Ishikawa (cell line): Measurements from ENCODE around the gene NTRK3.

Experiments used
- CEBPB ChIP-seq: IDR thresholded peaks from 2 replicates; pipeline ENCODE4 v1.6.1; 2012
- CREB1 ChIP-seq: IDR thresholded peaks from 2 replicates; pipeline ENCODE4 v1.6.1; 2012; ENCODE audit warnings: low read depth
- EGR1 ChIP-seq: IDR thresholded peaks from 2 replicates; pipeline ENCODE4 v1.6.1; 2012
- EP300 ChIP-seq: IDR thresholded peaks from 2 replicates; pipeline ENCODE4 v1.6.1; 2012; ENCODE audit warnings: borderline replicate concordance
- FOXM1 ChIP-seq: IDR thresholded peaks from 2 replicates; pipeline ENCODE4 v1.6.1; 2012; ENCODE audit warnings: low read depth, borderline replicate concordance
- NFIC ChIP-seq: IDR thresholded peaks from 2 replicates; pipeline ENCODE4 v1.6.1; 2012
- RAD21 ChIP-seq: IDR thresholded peaks from 2 replicates; pipeline ENCODE4 v1.6.1; 2012; ENCODE audit warnings: low read depth
- TAF1 ChIP-seq: IDR thresholded peaks from 2 replicates; pipeline ENCODE4 v1.6.1; 2012; ENCODE audit warnings: low read depth, mild to moderate bottlenecking
- TCF12 ChIP-seq: IDR thresholded peaks from 2 replicates; pipeline ENCODE4 v1.6.1; 2012; ENCODE audit warnings: low read depth
- TEAD4 ChIP-seq: IDR thresholded peaks from 2 replicates; pipeline ENCODE4 v1.6.1; 2012
- YY1 ChIP-seq: IDR thresholded peaks from 2 replicates; pipeline ENCODE4 v1.6.1; 2012; ENCODE audit warnings: low read depth
- ZBTB7A ChIP-seq: IDR thresholded peaks from 2 replicates; pipeline ENCODE4 v1.6.1; 2012; ENCODE audit warnings: low read depth
- TF ChIP-seq, protein P1 (sequence below): IDR thresholded peaks from 2 replicates; pipeline ENCODE4 v1.6.1; 2012; ENCODE audit warnings: low read depth, mild to moderate bottlenecking
- TF ChIP-seq, protein P2 (sequence below): IDR thresholded peaks from 2 replicates; pipeline ENCODE4 v1.6.1; 2012
- TF ChIP-seq, protein P3 (sequence below): IDR thresholded peaks from 2 replicates; pipeline ENCODE4 v1.6.1; 2012

Gene NTRK3

DNA sequence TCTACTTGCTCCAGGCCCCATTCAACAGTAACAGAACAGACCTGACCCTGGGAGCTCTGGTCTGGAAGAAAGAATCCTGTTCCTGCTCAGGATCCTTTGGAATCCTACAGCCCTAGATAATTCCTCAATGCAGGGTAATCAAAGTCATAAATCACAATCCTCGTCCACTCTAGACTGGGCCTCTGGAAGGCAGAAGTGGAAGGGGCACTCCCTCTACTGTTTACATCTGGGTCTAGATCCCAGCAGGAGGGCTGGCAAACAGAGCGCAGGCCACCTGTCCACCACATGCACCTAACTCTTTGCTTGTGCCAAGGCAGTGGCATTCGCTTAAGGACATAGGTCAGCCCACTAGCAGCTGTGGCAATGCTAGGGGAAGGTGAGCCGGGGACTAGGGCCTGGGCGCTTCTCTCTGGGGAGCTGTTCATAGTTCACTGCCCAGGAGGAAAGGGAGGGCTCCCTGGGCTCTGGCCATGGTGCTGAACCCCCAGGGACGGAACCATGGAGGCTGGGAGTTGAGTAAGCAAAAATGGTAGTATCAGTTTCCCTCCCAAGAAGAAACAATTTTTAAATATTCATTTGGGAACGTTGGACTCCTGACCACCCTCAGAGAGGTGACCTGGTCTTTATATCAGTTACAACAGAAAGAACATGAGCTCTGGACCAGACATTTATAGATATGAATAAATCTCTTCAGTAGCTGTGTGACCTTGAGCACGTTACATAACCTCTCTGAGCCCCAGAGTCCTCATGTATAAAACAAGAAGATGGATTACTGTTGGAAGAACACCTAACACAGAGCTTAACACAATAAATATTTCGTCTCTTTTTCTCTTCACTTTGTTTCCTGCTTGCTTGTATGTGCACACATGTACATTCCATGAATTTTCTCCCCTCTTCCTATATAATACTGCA, 90.2 kb downstream of the NTRK3 start:
- TF ChIP-seq TEAD4 (no peak), TCF12 (no peak), EGR1 (no peak)
- TF ChIP-seq, protein P1, sequence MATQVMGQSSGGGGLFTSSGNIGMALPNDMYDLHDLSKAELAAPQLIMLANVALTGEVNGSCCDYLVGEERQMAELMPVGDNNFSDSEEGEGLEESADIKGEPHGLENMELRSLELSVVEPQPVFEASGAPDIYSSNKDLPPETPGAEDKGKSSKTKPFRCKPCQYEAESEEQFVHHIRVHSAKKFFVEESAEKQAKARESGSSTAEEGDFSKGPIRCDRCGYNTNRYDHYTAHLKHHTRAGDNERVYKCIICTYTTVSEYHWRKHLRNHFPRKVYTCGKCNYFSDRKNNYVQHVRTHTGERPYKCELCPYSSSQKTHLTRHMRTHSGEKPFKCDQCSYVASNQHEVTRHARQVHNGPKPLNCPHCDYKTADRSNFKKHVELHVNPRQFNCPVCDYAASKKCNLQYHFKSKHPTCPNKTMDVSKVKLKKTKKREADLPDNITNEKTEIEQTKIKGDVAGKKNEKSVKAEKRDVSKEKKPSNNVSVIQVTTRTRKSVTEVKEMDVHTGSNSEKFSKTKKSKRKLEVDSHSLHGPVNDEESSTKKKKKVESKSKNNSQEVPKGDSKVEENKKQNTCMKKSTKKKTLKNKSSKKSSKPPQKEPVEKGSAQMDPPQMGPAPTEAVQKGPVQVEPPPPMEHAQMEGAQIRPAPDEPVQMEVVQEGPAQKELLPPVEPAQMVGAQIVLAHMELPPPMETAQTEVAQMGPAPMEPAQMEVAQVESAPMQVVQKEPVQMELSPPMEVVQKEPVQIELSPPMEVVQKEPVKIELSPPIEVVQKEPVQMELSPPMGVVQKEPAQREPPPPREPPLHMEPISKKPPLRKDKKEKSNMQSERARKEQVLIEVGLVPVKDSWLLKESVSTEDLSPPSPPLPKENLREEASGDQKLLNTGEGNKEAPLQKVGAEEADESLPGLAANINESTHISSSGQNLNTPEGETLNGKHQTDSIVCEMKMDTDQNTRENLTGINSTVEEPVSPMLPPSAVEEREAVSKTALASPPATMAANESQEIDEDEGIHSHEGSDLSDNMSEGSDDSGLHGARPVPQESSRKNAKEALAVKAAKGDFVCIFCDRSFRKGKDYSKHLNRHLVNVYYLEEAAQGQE: peak; percentile 94

DNA sequence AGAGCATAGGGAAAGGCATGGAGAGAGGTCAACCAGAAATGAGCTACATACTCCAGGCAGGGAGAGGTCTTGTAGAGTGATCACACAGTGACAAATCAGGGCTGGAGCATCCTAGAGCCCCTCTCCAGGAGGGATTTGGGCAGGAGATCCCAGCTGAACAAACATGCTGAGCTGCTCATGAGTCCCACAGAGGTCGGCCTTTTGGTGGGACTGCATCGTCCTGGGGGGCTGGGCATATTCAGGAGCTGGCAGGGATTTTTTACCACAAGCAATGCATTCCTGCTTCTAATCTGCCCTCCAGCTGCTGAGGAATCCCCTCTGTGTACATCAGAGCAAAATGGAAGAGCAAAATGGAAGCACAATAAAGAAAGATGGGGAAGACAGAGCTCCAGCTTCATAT, 94.9 kb downstream of the NTRK3 start:
- TF ChIP-seq YY1 (no peak), ZBTB7A (no peak), RAD21 (no peak), EGR1 (no peak), TAF1 (no peak), EP300 (no peak), TEAD4 (no peak)
- TF ChIP-seq, protein P1: no peak
- TF ChIP-seq, protein P2, sequence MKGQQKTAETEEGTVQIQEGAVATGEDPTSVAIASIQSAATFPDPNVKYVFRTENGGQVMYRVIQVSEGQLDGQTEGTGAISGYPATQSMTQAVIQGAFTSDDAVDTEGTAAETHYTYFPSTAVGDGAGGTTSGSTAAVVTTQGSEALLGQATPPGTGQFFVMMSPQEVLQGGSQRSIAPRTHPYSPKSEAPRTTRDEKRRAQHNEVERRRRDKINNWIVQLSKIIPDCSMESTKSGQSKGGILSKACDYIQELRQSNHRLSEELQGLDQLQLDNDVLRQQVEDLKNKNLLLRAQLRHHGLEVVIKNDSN: no peak

DNA sequence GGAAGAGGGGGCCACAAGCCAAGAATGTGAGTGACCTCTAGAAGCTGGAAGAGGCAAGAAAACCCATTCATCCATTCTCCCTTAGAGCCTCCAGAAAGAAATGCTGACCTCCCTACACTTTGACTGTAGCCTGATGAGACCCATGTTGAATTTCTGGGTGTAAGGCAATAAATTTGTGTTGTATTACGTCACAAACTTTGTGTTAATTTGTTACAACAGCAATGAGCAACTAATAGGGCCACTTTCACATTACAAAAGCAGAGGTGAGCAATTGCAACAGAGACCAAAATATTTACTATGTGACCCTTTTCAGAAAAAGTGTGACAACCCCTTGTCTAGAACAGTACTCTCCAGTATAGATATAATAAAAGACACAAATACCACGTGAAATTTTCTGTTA, 101.2 kb downstream of the NTRK3 start:
- TF ChIP-seq, protein P1: no peak
- TF ChIP-seq EP300 (no peak), TCF12 (no peak), TAF1 (no peak)

DNA sequence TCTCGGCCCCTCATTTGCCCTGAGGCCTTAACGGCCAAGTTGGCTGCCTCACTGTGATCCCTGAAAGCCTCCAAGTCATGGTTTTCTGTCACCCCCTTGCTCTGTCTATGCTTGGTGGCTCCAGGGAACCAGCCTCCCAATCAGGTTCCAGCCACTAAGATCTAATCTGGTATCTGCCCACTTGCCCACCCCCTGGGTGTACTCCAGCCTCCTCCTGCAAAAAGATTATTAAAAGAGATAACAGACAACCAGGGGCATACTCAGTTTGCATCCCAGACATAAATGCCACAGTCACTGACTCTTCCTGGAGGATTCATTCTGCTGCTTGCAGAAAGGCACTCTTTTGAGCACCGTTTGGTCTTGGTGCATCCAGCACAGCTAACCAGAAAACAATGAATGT, 103.9 kb downstream of the NTRK3 start:
- TF ChIP-seq, protein P3, sequence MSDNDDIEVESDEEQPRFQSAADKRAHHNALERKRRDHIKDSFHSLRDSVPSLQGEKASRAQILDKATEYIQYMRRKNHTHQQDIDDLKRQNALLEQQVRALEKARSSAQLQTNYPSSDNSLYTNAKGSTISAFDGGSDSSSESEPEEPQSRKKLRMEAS: no peak
- TF ChIP-seq TCF12: no peak
- no peak for TF ChIP-seq TAF1
- TF ChIP-seq, protein P2: no peak
- TF ChIP-seq RAD21: no peak
- TF ChIP-seq YY1: no peak
- TF ChIP-seq EP300: no peak
- TF ChIP-seq EGR1: no peak
- no peak for TF ChIP-seq CREB1
- no peak for TF ChIP-seq ZBTB7A
- TF ChIP-seq, protein P1: no peak
- no peak for TF ChIP-seq TEAD4
- no peak for TF ChIP-seq FOXM1
- no peak for TF ChIP-seq NFIC
- no peak for TF ChIP-seq CEBPB
